ENCODE results near the gene OLIG2.

OLIG2 gene

DNA sequence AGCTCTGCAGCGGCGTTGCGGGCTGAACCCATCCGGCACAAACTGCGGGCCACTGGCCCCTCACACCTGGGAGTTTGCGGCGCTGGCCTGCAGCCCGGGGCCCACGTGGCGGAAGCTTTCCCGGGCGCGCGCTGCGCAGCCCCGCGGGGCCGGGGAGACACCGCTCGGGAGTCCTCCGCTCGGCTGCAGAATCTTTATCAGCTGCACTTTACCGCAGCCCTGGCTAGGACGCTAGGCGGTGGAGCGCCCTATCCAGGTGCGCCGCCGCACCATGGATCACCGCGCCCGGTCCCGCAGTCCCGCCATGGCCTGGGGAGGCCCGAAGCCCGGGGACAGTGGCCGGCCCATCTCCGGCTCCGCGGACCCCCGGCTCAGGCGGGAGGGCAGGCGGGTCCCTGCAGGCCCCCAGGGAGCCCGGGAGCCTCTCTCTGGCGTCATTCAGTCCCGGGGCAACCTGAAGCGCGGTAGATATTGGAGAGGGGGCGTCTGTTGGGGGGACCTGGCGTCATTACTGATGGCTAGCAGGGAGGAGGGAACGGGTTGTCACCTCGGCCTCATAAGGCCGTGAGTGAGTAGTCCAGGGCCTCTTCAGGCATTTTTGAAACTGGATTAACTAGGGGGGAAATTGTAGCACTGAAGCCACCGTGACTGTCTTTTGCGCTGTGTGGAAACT, 5.7 kb upstream of the OLIG2 start:
- peak overlapping the region; percentile 21 for H3K4me3 ChIP-seq (ENCODE audit: extremely low read depth, insufficient read depth, low read length, poor library complexity, severe bottlenecking)
- H3K9me3 ChIP-seq (ENCODE audit: control insufficient read depth, low read length) = no peaks in the 10 kb centered on the region

GRCh38 chr21:33020558-33021100, 5.1 kb upstream of the OLIG2 start:
- Histone ChIP-seq H3K4me1 (ENCODE audit: control insufficient read depth, insufficient read depth, low read length, poor library complexity, severe bottlenecking) (peaks cover 9% of the 10 kb centered on the region), H3K4me3 (ENCODE audit: extremely low read depth, insufficient read depth, low read length, poor library complexity, severe bottlenecking) (no peak overlapping the region), H3K27ac (ENCODE audit: low read depth, low read length, severe bottlenecking) (no peak overlapping the region), H3K9me3 (ENCODE audit: control insufficient read depth, low read length) (no peaks in the 10 kb centered on the region), H3K36me3 (ENCODE audit: control insufficient read depth, insufficient read depth, low read length) (no peaks in the 10 kb centered on the region)
- WGBS, 2 experiments (ENCODE audit: insufficient coverage in 2 of 2) = 4 to 20% methylated on average over 2 to 6 of the region's 16 CpGs

More for the DNA sequence above, 5.7 kb upstream of the OLIG2 start:
- Histone ChIP-seq H3K36me3 (ENCODE audit: control insufficient read depth, insufficient read depth, low read length) (no peaks in the 10 kb centered on the region), H3K27ac (ENCODE audit: low read depth, low read length, severe bottlenecking) (no peak overlapping the region), H3K4me1 (ENCODE audit: control insufficient read depth, insufficient read depth, low read length, poor library complexity, severe bottlenecking) (peaks cover 9% of the 10 kb centered on the region)
- 0 to 4% methylated on average over 51 to 52 of the region's 55 CpGs for WGBS, 2 experiments (ENCODE audit: insufficient coverage in 2 of 2)

DNA sequence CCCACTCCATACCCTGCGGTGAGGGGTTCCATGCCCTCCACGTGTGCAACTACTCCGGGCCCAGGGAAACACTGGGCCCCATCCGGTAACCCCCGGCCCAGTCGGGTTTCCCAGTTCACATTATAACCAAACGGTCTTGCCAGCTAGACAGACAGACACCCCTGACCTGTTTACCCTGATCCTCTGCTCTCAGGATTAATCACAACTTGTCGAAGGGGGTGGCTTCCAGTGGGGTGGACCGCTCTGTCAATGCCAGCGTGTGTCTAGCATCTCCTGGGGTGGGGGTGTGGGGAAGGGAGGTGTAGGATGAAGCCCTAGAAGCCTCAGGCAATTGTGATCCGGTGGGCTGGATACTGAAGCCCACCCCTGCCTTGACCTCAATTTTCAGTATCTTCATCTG, 4.6 kb upstream of the OLIG2 start:
- 46 to 50% methylated on average over 7 to 8 of the region's 11 CpGs for WGBS, 2 experiments (ENCODE audit: insufficient coverage in 2 of 2)
- Histone ChIP-seq H3K9me3 (ENCODE audit: control insufficient read depth, low read length) (no peaks in the 10 kb centered on the region), H3K36me3 (ENCODE audit: control insufficient read depth, insufficient read depth, low read length) (no peaks in the 10 kb centered on the region), H3K4me3 (ENCODE audit: extremely low read depth, insufficient read depth, low read length, poor library complexity, severe bottlenecking) (no peak overlapping the region), H3K4me1 (ENCODE audit: control insufficient read depth, insufficient read depth, low read length, poor library complexity, severe bottlenecking) (peaks cover 9% of the 10 kb centered on the region), H3K27ac (ENCODE audit: low read depth, low read length, severe bottlenecking) (no peak overlapping the region)

DNA sequence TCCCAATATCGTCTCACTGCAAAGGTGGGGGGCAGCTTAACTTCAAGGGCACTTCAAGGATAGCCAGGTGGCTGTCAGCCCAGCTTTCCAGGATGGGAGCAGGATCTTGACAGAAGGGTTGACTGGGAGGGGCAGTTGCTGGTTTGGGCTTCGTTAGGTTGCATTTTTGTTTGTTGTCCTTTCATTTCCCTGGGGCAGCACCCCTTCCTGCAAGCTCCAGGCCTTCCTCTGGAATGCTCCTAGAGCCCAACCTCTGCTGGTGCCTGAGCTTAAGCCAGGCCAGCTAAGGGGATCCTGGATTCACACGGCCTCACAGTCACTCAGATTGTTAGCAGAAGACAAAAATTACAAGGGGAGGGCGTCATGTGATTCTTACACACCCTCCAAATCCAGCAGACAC, 4.1 kb upstream of the OLIG2 start:
- Histone ChIP-seq H3K4me1 (ENCODE audit: control insufficient read depth, insufficient read depth, low read length, poor library complexity, severe bottlenecking) (peaks cover 9% of the 10 kb centered on the region), H3K36me3 (ENCODE audit: control insufficient read depth, insufficient read depth, low read length) (no peaks in the 10 kb centered on the region), H3K27ac (ENCODE audit: low read depth, low read length, severe bottlenecking) (no peak overlapping the region), H3K4me3 (ENCODE audit: extremely low read depth, insufficient read depth, low read length, poor library complexity, severe bottlenecking) (no peak overlapping the region), H3K9me3 (ENCODE audit: control insufficient read depth, low read length) (no peaks in the 10 kb centered on the region)
- WGBS, 2 experiments (ENCODE audit: insufficient coverage in 2 of 2) = 29 to 46% methylated on average over 2 to 3 of the region's 4 CpGs

- no peaks in the 10 kb centered on the region for H3K36me3 ChIP-seq (ENCODE audit: control insufficient read depth, insufficient read depth, low read length)
- H3K27ac ChIP-seq (ENCODE audit: low read depth, low read length, severe bottlenecking) = no peak overlapping the region
- WGBS, 2 experiments (ENCODE audit: insufficient coverage in 2 of 2) = 15 to 20% methylated on average over 17 of the region's 17 CpGs
- H3K4me1 ChIP-seq (ENCODE audit: control insufficient read depth, insufficient read depth, low read length, poor library complexity, severe bottlenecking) = peaks cover 9% of the 10 kb centered on the region
- no peak overlapping the region for H3K4me3 ChIP-seq (ENCODE audit: extremely low read depth, insufficient read depth, low read length, poor library complexity, severe bottlenecking)
- no peaks in the 10 kb centered on the region for H3K9me3 ChIP-seq (ENCODE audit: control insufficient read depth, low read length)
Measured at GRCh38 chr21:33022489-33022827, 3.3 kb upstream of the OLIG2 start.

DNA sequence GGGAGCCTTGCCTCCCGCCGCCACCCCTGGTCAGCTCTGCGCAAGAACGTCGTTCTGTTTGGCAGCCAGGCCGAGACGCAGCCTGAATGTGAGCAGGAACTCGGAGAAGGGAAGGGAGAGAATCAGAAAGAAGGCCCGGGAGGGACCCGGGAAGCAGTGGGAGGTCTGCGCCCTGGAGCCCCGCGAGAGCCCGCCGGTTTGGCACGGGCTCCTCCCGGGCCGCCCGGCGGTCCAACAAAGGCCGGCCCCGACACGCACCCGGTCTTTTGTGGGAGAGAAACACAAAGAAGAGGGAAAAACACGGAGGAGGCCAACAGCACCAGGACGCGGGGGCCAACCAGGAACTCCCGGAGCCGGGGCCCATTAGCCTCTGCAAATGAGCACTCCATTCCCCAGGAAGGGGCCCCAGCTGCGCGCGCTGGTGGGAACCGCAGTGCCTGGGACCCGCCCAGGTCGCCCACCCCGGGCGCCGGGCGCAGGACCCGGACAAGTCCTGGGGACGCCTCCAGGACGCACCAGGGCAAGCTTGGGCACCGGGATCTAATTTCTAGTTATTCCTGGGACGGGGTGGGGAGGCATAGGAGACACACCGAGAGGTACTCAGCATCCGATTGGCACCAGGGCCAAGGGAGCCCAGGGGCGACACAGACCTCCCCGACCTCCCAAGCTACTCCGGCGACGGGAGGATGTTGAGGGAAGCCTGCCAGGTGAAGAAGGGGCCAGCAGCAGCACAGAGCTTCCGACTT, 2.7 kb upstream of the OLIG2 start:
- 0 to 1% methylated on average over 40 to 51 of the region's 52 CpGs for WGBS, 2 experiments (ENCODE audit: insufficient coverage in 2 of 2)
- peak overlapping the region; percentile 2 for H3K4me3 ChIP-seq (ENCODE audit: extremely low read depth, insufficient read depth, low read length, poor library complexity, severe bottlenecking)
- peaks cover 9% of the 10 kb centered on the region for H3K4me1 ChIP-seq (ENCODE audit: control insufficient read depth, insufficient read depth, low read length, poor library complexity, severe bottlenecking)
- no peaks in the 10 kb centered on the region for H3K36me3 ChIP-seq (ENCODE audit: control insufficient read depth, insufficient read depth, low read length)
- H3K27ac ChIP-seq (ENCODE audit: low read depth, low read length, severe bottlenecking) = no peak overlapping the region
- H3K9me3 ChIP-seq (ENCODE audit: control insufficient read depth, low read length) = no peaks in the 10 kb centered on the region

DNA sequence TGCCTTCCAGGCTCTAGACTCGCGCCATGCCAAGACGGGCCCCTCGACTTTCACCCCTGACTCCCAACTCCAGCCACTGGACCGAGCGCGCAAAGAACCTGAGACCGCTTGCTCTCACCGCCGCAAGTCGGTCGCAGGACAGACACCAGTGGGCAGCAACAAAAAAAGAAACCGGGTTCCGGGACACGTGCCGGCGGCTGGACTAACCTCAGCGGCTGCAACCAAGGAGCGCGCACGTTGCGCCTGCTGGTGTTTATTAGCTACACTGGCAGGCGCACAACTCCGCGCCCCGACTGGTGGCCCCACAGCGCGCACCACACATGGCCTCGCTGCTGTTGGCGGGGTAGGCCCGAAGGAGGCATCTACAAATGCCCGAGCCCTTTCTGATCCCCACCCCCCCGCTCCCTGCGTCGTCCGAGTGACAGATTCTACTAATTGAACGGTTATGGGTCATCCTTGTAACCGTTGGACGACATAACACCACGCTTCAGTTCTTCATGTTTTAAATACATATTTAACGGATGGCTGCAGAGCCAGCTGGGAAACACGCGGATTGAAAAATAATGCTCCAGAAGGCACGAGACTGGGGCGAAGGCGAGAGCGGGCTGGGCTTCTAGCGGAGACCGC, 2.0 kb upstream of the OLIG2 start:
- no peak overlapping the region for H3K27ac ChIP-seq (ENCODE audit: low read depth, low read length, severe bottlenecking)
- no peaks in the 10 kb centered on the region for H3K9me3 ChIP-seq (ENCODE audit: control insufficient read depth, low read length)
- 1 to 3% methylated on average over 35 to 40 of the region's 49 CpGs for WGBS, 2 experiments (ENCODE audit: insufficient coverage in 2 of 2)
- H3K4me1 ChIP-seq (ENCODE audit: control insufficient read depth, insufficient read depth, low read length, poor library complexity, severe bottlenecking) = peaks cover 9% of the 10 kb centered on the region
- no peaks in the 10 kb centered on the region for H3K36me3 ChIP-seq (ENCODE audit: control insufficient read depth, insufficient read depth, low read length)
- H3K4me3 ChIP-seq (ENCODE audit: extremely low read depth, insufficient read depth, low read length, poor library complexity, severe bottlenecking) = peak overlapping the region; percentile 2

DNA sequence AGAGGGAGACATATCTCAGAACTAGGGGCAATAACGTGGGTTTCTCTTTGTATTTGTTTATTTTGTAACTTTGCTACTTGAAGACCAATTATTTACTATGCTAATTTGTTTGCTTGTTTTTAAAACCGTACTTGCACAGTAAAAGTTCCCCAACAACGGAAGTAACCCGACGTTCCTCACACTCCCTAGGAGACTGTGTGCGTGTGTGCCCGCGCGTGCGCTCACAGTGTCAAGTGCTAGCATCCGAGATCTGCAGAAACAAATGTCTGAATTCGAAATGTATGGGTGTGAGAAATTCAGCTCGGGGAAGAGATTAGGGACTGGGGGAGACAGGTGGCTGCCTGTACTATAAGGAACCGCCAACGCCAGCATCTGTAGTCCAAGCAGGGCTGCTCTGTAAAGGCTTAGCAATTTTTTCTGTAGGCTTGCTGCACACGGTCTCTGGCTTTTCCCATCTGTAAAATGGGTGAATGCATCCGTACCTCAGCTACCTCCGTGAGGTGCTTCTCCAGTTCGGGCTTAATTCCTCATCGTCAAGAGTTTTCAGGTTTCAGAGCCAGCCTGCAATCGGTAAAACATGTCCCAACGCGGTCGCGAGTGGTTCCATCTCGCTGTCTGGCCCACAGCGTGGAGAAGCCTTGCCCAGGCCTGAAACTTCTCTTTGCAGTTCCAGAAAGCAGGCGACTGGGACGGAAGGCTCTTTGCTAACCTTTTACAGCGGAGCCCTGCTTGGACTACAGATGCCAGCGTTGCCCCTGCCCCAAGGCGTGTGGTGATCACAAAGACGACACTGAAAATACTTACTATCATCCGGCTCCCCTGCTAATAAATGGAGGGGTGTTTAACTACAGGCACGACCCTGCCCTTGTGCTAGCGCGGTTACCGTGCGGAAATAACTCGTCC, 1.3 kb upstream of the OLIG2 start:
- Histone ChIP-seq H3K27ac (ENCODE audit: low read depth, low read length, severe bottlenecking) (no peak overlapping the region), H3K4me3 (ENCODE audit: extremely low read depth, insufficient read depth, low read length, poor library complexity, severe bottlenecking) (no peak overlapping the region)

GRCh38 chr21:33025106-33025488, 638 bp upstream of the OLIG2 start:
- 0 to 1% methylated on average over 19 to 21 of the region's 22 CpGs for WGBS, 2 experiments (ENCODE audit: insufficient coverage in 2 of 2)
- Histone ChIP-seq H3K27ac (ENCODE audit: low read depth, low read length, severe bottlenecking) (no peak overlapping the region), H3K4me3 (ENCODE audit: extremely low read depth, insufficient read depth, low read length, poor library complexity, severe bottlenecking) (peak overlapping the region; percentile 35), H3K36me3 (ENCODE audit: control insufficient read depth, insufficient read depth, low read length) (no peaks in the 10 kb centered on the region), H3K4me1 (ENCODE audit: control insufficient read depth, insufficient read depth, low read length, poor library complexity, severe bottlenecking) (peaks cover 6% of the 10 kb centered on the region), H3K9me3 (ENCODE audit: control insufficient read depth, low read length) (no peaks in the 10 kb centered on the region)

More for the DNA sequence above, 1.3 kb upstream of the OLIG2 start:
- Histone ChIP-seq H3K4me1 (ENCODE audit: control insufficient read depth, insufficient read depth, low read length, poor library complexity, severe bottlenecking) (peaks cover 9% of the 10 kb centered on the region), H3K36me3 (ENCODE audit: control insufficient read depth, insufficient read depth, low read length) (no peaks in the 10 kb centered on the region), H3K9me3 (ENCODE audit: control insufficient read depth, low read length) (no peaks in the 10 kb centered on the region)
- WGBS, 2 experiments (ENCODE audit: insufficient coverage in 2 of 2) = 7 to 8% methylated on average over 26 to 27 of the region's 40 CpGs

DNA sequence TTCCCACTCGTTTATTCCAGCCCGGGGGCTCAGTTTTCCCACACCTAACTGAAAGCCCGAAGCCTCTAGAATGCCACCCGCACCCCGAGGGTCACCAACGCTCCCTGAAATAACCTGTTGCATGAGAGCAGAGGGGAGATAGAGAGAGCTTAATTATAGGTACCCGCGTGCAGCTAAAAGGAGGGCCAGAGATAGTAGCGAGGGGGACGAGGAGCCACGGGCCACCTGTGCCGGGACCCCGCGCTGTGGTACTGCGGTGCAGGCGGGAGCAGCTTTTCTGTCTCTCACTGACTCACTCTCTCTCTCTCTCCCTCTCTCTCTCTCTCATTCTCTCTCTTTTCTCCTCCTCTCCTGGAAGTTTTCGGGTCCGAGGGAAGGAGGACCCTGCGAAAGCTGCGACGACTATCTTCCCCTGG, 716 bp downstream of the OLIG2 start:
- H3K27ac ChIP-seq (ENCODE audit: low read depth, low read length, severe bottlenecking) = no peak overlapping the region
- 0 to 5% methylated on average over 7 to 8 of the region's 21 CpGs for whole genome bisulfite sequencing, 2 experiments (ENCODE audit: insufficient coverage in 2 of 2)
- H3K4me3 ChIP-seq (ENCODE audit: extremely low read depth, insufficient read depth, low read length, poor library complexity, severe bottlenecking) = no peak overlapping the region
- H3K9me3 ChIP-seq (ENCODE audit: control insufficient read depth, low read length) = no peaks in the 10 kb centered on the region
- H3K4me1 ChIP-seq (ENCODE audit: control insufficient read depth, insufficient read depth, low read length, poor library complexity, severe bottlenecking) = peaks cover 4% of the 10 kb centered on the region
- H3K36me3 ChIP-seq (ENCODE audit: control insufficient read depth, insufficient read depth, low read length) = no peaks in the 10 kb centered on the region

Data from mesodermal cell (in vitro differentiated cells).